NCI-H1048 (cell line): Measurements from ENCODE around the gene USP2.
"Not testable (repeated sequence)": the region's sequence is repeated elsewhere in the genome, so short reads cannot be mapped to it uniquely, and the experiment has no call there.

Experiments used
- DNase-seq: peaks from one replicate; lab custom pipeline; 2025; lab: John Stamatoyannopoulos, UW

Gene USP2

DNA sequence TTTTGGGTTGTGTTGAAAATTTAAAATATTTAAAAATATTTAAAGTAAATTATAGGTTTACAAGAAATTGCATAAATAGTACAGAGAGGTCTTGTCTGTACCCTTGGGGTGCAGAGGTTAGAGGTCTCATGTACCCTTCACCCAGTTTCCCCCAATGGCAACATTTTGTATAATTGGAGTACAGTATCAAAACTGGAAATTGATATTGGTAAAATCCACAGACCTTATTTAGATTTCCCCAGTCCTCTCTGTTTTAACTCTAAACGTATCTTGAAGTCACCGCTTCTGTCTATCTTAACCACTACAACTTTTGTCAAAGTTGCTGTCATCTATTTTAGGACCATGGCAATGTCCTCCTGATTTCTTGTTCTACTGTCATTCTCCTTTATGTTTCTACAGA is 30.6 kb upstream of the USP2 start:
- no peak for DNase-seq

DNA sequence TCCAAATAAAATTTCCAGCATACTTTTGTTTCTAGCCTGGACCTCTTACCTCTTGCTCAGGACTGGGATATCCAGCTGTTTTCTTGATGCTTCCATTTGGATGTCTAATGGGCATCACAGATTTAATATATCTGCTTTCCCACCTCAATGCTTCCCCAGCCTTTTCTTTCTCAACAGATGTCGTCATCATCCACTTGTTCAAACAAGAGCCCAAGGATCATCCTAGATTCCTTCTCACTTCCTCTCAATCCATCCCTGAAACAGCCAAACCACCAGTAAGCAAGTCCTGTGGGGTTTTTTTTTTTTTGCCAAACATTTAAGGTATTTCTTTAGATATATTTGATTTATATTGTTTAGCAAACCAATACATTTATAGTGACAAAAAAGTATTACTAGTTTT is 29.0 kb upstream of the USP2 start:
- no peak for DNase-seq

DNA sequence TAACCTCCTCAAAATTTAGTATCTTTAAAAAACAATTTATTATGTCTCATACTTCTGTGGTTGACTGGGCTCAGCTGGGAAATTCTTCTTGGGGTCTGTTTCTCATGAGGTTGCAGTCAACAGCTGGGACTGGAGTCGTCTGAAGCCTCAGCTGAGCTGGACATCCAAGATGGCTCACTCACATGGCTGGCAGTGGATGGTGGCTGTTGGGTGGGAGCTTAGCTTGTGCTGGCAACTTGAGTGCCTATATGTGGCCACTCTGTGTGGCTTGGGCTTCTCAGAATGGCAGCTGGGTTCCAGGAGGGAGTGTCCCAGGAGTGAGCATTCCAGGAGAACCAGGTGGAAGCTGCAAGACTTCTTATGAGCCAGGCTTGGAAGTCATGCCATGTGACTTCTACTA is 28.2 kb upstream of the USP2 start:
- no peak for DNase-seq

DNA sequence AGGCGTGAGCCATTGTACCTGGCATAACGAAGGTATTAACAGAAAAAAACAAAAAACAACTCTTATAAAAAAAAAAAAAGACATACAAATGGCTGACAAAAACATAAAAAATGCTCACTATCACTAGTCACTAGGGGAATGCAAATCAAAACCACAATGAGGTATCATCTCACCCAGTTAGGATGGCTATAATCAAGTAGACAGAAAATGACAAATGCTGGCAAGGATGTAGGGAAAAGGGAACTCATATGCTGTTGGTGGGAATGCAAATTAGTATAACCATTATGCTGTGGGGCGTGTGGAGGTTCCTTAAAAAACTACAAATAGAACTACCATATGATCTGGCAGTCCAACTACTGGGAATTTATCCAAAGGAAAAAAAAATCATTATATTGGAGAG is 24.5 kb upstream of the USP2 start:
- DNase-seq = no peak

DNA sequence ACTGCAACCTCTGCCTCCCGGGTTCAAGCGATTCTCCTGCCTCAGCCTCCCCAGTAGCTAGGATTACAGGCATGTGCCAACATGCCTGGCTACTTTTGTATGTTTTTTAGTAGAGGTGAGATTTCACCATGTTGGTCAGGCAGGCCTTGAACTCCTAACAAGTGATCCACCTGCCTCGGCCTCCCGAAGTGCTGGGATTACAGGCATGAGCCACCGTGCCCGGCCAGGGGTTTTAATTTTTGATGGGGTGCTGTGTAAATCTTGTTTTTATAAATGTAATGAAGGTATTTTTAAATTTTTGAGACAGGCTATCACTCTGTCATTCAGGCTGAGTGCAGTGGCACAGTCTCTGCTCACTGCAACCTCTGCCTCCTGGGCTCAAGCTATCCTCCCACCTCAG is 24.0 kb upstream of the USP2 start:
- not testable (repeated sequence) for DNase-seq

DNA sequence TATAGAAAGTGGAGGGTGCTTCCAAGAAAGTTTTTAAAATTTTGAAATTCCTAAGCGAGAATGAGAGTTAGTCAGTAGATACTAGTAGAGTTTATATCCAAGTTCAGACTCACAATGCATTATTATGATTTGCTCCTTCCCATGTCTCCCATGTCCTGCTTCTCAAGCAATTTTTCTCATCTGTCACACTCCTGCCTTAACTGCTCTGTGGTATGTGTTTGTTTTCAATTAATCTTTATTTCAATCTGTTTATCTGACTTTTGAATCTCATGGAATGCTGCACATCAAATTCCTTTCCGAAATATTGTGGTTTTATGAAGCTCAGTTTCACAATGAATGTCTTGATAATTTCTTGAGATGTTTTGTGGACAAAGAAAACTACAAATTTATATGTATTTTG is 23.4 kb upstream of the USP2 start:
- DNase-seq = no peak

DNA sequence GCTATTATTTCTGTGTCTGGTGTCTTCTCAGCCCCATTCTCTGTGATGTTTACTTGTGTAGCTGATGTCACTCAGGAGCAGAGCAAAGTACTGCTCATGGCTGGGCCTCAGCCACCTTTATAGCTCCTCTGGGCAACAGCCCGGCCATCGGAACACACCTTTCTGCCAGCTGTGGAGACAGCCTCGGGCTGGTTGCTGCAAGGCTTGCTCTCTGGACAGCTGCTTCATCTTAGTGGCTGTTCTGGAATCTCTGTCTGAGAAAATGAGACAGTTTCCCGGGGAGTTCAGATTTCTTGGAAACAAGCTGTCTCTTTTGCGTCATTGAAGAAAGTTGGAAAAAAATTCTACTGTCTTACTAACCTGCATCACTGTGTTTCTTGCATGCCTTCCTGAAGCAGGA is 21.5 kb upstream of the USP2 start:
- DNase-seq = no peak

DNA sequence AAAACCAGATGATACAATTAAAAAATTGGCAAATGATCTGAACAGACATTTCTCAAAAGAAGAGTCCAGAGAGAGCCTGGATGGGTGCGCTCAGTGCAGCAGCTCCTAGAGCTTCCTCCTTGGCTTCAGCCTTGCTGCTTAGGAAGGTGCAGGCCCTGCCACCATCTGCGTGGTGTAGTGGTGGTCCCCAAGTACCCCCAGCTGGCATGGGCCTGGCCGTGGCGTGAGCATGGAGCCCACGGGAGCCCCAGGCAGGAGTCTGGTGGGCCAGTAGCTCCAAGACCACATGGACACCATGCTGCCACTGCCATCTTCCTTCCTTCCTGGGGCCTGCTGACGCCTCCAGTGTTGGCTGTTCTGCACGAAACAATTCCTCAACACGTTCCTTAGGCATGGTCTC is 21.0 kb upstream of the USP2 start:
- no peak for DNase-seq

DNA sequence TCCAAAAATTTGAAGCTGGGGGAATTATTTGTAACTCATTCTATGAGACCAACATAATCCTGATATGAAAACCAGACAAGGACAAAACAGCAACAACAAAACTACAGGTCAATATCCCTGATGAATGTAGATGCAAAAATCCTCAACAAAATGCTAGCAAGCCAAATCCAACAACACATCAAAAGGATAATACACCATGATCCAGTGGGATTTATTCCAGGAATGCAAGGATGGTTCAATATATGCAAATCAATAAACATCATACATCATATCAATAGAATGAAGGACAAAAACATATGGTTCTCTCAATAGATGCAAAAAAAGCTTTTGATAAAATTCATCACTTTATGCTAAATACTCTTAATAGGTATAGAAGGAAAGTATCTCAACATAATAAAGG is 19.4 kb upstream of the USP2 start:
- DNase-seq = no peak

DNA sequence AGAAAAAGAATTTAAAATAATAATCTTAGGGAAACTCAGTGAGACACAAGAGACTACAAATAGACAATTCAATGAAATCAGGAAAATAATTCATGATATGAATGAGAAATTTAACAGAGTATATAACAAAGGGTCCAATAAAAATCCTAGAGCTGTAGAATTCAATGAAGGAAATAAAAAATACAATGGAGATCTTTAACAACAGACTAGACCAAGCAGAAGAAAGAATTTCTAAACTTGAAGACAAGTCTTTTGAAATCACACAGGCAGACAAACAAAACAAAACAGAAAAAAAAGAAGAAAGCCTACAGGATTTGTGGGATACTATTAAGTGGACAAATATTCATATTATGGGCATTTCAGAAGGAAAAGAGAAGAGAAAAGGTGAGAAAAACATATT is 16.2 kb upstream of the USP2 start:
- no peak for DNase-seq

DNA sequence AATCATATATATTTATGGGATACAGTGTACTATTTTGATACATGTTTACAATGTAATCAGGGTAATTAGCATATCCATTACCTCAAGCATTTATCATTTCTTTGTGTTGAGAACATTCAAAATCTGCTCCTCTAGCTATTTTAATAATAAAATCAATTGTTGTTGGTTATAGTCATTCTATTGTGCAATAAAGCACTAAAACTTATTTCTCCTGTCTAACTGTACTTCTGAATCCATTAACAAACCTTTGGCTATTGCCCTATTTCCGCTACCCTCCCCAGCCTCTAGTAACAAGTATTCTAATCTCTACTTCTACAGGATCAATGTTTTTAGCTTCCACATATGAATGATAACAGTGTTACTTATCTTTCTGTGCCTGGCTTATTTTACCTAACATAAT is 15.3 kb upstream of the USP2 start:
- DNase-seq = no peak

DNA sequence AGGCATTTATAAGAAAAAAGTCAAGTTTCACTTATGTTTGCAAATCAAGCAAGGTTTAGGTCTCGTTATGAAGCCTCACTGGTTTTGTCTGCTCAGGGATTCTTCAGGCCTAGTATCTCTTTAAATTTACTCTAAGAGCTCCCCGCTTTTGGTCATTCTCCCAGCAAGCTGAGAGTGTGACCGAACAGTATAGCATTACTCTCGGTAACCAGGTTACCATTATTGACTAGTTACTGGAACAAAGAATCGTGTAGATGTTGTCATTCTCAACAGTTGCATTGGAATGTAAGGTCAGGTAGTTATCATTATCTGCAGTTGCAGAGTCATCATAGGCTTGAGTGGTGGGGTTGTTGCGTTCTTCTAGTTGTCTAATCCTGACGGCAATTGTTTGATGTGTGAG is 9.8 kb upstream of the USP2 start:
- DNase-seq = no peak

DNA sequence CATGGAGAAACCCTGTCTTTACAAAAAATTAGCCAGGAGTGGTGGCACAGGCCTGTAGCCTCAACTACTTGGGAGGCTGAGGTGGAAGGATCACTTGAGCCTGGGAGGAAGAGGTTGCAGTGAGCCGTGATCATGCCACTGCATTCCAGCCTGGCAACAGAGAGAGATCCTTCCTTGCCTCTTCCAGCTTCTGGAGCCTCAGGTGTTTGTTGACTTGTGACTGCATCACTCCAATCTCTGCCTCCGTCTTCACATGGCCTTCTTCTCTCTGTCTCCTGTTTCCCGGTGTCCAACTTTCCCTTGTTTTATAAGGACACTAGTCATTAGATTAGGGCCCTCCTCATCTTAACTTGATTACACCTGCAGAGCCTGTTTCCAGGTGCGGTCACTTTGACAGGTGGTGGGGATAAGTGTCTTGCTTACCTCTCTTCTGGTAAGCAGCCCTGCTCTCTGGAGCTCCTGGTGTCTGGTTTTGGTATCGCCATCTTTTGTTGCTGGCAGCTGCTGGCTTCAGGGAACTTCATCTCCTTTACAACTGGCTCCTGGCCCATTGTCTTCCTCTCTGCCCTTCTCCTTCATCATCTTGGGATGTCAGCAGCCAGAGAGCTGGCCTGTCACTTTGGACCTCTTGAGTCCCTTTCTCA is 8.2 kb upstream of the USP2 start:
- no peak for DNase-seq

DNA sequence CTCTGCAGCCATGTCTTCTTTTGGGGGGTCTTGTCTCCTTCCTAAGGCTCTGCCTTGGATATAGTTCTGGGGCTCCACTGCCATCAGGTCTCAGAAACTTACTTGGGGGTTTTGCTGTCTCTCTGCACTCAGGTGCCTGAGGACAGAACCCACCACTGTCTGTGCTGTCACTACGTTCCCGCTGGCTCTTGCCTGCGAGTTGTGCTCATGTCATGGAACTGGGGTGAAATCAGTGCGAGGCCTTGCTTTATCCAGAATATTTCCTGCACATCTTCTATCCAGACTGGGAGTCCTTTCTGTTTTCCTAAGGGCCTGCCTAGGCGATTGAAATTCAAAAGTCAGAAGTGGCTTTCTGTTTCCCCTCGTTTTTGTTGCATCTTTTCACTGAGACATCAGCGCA is 6.6 kb upstream of the USP2 start:
- DNase-seq = no peak

DNA sequence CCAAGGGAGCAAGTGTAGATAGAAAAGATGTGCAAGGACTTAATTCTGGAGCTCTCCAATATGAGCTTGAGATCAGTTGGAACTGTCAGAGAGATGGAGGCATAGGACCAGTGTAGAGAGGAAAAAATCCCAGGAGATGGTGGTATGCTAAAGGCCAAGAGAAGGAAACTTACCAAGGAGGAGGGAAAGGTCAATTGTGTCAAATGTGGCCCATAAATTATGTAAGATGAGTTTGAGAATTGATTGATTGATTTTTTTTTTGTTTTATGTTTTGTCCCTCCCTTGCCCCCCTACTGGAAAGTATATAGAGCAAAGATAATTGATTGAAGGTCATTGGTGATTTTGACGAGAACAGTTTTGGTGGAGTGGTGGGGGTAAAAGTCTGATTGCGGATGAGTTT is 2.8 kb upstream of the USP2 start:
- DNase-seq = no peak

DNA sequence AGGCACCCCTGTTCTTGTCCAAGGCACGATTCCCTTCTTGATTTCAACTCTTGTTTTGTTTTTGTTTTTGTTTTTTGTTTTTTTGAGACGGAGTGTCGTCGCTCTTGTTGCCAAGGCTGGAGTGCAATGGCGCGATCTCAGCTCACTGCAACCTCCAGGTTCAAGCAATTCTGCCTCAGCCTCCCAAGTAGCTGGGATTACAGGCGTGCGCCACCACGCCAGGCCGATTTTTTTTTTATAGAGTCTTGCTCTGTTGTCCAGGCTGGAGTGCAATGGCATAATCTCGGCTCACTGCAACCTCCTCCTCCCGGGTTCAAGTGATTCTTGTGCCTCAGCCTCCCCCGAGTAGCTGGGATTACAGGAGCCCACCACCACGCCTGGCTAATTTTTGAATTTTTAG is 1.0 kb upstream of the USP2 start:
- DNase-seq = not testable (repeated sequence)

DNA sequence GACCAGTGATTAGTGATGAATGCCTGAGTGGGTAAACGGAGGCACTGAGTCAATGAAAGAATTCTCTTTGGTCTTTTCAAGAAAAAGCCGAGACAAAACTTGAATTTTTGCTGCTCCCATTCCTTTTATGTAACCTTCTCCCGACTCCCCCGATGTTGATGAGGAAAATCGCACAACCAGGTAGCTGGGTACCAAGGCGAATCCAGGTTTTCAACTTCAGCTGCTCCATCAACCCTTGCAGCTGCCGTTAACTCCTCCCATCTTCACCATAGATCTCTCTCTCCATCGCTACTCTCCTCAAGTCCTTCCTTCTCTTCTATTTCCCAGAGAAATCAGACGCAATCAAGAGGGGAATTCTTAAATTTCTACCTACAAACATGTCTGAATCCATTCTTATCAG is 611 bp upstream of the USP2 start:
- DNase-seq = no peak

DNA sequence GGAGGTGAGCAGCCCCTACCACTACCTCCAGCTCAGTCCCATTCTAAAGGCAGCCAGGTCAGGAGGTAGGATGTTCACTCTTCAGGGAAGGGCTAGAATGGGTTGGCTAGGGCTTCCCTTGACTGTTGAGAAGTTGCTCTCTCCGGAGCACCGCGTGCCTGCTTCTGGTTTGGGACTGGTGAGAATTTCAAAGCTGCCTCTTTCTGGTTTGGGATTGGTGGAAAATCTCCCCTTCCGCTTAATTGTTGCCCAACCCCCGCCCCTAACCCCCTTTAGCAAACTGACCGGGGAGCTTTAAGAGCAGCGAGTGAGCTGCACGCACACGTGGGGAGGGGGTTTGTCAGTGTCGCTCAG is 686 bp downstream of the USP2 start:
- no peak for DNase-seq

DNA sequence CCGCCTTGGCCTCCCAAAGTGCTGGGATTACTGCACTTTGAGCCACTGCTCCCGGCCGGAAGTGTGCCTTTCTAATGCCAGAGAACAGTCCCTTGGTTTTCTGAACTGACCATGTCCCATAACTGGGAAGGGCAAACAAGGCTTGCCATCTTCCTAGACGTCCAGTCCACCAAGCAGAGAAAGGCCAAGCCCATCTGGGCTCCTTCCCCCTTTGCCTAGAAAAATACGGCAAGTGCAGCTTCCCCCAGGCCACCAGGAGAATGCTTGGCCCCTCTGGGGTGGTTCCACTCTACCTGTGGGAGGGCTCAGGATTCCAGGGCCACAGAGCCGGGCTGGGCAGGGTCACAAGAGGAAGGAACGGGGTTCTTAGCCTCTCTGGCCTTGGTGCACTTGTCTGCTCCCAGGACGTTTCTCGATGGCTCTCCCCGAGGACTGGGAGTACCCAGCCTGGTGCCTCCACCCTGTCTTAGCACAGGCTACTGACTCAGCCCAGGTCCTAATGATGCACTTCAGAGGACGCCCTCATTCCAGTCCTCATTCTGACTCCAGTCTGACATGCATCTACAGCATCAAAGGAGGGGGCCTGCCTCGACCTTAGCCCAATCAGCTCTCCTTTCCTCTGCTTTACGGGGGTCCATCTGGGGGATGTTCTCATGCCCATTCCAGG is 1.2 kb downstream of the USP2 start:
- DNase-seq = no peak

DNA sequence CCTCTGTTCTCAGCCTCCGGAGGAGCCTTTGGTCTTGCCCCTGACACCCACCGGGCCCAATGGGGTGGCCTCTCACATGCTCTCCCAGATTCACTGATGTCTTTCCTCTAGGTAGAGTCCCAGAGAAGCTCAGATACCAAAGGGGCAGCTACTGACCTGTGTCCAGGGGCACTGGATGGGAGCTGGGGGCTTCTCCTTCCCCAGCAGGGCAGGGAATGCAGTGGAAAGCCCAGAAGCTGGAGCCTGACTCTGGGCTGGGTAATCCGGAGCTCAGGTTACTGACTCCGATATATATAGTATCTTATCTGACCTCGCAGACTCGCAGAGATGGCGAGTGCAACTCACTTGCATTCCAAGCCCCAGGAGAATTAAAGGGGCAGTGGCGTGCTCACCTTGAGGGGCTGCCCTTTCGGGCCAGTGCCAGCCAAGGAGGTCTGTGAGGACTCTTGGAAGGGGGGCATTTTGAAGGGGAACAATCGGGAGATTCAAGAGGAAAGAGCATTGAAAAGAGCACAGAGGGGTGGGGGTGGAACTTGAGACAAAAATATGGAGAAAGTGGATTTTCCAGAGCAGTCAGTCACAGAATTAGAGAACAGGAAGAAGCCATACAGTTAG is 2.5 kb downstream of the USP2 start:
- no peak for DNase-seq

DNA sequence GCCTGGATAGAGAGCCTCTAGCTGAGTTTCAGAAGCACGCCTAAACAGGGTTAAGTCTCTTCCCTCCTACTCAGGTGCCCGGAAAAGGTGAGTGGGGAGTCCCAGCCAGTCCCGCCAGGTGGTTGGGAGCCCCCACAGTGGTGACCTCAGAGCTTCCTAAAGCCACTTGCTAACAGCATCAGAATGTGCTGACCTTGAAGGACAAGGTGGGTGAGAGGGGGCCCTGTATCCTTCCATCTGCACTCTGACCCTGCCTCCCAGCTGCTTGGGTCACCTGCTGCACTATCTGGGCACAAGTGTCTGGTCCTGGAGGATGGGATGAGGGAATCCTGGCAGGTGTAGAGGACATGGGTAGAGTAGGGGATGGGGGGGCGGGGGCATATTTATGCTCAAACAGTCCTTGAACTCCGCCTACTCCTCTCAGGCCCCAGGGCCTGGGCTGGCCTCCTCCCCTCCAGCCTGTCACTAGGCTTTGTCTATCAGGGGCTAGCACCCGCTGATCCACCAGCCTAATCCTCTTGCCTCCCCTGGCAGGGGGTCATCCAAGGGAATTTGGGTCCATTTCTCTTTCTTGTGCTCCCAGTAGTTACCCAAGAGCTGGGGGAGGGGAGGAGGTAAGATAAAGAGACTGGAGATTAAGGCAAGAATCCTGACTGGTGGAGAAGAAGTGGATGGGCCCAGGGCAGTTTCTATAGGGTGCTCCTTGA is 3.4 kb downstream of the USP2 start:
- DNase-seq = no peak

DNA sequence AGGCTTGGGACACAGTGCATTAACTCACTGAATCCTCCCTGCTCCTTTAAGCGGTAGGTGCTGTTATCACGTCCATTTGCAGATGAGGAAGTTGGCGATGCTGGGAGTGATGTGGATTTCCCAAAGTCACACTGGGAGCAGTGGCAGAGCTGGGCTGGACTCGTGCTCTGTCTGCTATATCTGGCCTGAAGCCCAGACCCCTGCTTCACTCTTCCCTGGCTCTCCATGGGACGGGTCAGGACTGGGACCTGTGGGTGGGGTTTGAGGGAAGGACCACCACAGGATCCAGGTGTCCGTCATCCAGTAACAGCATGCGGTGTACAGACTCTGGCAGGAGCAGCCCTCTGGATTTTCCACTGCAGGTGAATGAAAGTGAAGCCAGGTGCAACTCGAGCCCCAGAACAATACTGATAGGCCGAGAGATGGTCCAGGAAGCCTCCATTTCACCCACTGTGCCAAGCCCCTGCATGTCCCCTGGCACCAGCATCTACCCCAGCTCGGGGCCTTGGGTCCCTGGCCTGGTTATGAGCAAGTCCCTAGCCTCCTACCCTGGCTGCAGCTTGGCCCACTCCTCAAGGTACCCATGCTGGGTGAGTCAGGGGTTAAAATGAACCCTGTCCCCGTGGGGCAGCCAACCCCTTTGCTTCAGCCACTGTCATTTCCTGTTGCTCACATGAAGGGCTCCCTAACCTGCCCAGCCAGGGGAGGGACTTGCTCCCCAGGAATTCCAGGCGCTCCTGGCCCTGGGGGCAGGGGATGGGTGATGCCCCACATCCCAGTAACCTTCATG is 4.2 kb downstream of the USP2 start:
- no peak for DNase-seq
